HG03095 (cell line): ENCODE data around the gene NME7.
"Not testable (repeated sequence)": the region's sequence is repeated elsewhere in the genome, so short reads cannot be mapped to it uniquely, and the experiment has no call there.

Experiments
- ATAC-seq: cut with Tn5 transposase; IDR thresholded peaks from one replicate; pipeline ENCODE4 v1.9.1; 2021; ENCODE audit warnings: moderate library complexity; ENCODE audit not compliant: unreplicated experiment

Gene NME7

DNA sequence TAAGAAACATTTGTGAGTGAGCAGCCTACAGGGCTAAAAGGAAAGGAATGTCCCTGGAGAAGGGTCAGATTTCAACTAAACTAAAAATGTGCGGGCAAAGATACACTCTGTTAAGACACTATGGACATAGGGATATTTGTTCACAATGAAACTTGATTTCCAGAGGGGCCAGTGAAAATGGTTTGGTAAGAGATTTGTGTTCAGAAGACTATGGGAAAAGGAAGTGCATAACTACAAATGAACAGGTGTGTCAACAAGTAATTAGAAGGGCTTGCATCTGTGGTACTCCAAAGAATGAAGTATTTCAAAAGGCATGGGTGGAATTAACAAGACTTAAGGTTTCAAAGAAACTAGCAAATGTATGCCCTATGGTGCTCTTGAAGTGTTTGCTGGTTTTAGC lies 60.4 kb downstream of the NME7 start:
- no peak for ATAC-seq

DNA sequence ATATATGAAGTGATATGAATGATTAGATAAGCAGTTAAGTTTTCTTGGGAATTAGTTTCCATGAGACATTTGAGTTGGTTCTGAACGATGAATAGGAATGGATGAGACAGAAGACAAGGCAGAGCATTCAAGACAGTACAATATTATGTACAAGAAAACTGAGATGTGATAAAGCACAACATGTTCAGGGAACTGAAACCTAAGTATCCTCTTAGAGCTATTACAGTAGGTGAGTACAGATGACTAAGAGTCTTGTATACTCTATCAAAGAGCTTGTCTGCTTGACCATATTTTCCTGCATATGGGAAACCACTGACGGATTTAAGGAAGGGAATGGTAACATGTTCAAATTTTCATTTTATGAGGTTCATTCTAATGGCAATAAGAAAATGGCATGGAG lies 61.6 kb downstream of the NME7 start:
- no peak for ATAC-seq

DNA sequence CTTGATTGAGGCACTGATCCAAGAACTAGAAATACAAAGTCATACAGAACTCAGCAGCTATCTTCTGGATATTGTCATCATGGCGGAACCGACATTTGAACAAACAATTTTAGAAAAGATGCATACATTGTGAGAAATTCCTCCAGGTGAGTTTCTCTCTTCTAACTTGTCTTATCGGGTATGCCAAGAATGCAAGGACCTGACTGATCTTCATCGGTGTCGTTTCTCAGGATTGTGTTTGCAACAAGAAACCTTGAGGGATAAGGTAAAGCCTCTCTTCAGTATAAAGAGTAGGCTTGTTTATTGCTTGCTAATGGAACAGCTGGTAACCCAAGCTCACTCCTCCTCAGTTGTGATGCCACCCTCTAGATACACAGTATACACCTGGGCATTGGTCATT lies 62.2 kb downstream of the NME7 start:
- no peak for ATAC-seq

DNA sequence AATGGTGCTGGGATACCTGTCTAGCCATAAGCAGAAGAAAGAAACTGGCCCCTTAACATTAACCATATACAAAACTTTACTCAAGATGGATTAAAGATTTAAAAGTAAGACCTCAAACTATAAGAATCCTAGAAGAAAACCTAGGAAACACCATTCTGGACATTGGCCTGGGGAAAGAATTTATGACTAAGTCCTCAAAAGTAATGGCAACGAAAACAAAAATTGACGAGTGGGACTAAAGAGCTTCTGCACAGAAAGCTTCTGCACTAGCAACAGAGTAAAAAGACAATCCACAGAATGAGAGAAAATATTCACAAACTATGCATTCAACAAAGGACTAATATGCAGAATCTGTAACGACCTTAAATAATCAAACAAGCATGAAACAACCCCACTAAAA lies 66.7 kb downstream of the NME7 start:
- no peak for ATAC-seq

DNA sequence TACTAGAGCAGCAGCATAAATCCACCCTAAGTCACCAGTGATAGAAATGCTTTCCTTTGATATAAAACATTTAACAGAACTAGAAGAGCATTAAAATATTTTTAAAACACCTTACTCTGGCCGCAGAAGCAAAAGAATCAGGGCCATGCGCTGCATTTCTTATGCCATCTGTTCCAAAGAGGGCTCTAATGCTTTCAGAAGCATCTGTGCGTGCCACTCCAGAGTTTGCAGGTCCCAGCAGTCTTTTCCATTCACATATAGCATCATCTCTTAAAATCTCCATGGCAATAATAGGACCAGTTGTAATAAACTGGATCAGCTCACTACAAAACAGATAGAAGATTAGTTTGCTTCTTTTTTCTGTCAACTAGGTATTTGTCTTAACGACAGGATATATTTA lies 69.2 kb downstream of the NME7 start:
- ATAC-seq, result no peak

DNA sequence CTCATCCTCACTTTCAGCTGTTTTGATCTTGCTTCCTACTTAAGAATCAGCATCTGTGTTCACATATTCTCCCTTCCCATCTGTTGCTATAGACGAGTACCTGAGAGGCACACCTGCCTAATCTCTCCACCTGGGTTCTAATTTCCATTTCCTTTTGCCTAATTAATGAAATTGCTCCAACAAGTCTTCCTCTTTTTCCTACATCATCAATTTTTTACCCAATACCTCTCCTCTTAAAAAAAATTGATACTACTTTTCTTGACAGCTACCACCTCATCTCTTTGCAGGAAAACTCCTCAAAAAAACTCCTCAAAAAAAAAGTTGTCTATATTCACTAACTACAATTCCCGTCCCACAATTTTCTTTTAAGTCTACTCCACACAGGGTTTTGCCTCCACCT lies 71.8 kb downstream of the NME7 start:
- no peak for ATAC-seq

DNA sequence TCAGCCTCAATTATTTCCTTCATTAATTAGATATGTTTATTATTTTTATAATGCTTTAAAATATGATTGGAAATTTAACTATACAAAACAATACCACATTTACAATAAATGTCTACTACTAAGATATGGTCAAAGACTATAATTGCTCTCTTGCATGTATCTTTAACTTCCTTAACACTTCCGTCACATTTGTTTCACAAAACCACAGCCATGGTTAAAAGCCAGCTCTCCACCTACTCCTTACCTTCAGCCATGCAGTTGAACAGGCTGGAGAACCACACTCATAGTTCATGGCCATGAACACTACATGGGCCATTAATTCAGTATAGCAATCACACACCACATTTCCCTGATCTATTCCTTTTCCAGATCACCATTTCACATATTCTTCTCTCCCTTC lies 72.2 kb downstream of the NME7 start:
- no peak for ATAC-seq

DNA sequence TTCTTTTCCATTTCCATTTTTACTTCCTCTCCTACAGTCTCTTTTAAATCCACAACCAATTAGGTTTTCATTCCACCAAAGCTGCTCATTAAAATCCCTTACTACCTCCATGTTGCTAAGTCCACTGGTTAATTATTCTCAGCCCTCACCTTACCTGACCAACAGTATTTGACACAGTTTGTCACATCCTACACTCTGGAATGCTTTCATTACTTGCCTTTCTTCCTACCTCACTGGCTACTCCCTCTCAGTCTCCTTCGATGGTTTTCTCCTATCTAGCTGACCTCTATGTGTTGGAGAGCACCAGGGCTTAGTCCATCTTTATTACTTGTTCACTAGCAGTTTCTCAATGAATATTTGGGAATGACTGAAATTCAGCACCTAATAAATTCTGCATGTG lies 78.6 kb downstream of the NME7 start:
- no peak for ATAC-seq

DNA sequence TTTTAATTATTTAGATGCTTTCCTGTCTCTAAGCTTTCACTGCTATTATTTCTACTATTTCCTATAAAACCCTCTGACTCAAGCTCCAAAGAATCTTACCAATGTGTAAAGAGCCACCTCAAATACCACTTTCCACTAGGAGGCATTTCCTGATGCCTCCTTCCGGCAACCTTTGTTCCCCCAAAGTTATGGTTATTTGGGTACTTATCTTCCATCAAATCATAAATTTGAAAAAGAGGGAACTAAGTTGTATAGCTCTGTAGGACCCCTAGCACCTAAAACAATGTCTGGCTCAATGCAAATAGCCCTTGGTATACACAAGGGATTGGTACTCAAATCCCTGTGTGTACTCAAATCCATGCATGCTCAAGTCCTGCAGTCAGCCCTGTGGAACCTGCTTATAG lies 79.6 kb downstream of the NME7 start:
- ATAC-seq, result no peak

DNA sequence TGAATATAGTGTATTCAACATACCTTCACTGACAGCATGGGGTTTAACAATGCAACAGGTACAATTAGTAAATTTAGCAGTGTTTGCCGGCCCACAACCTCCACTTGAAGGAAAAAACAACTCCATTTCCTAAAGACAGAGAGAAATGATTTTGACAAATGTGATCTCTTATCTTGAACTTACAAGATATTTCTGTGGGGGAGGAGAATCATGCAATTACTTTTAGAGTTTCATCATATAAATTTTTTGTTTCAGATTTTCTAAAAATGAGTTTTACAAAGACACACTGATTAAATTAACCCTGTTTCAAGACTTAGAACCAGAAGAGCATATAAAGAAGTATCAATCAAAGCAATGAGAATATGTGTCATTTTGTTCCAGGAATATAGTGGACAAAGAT lies 80.3 kb downstream of the NME7 start:
- ATAC-seq, result no peak

DNA sequence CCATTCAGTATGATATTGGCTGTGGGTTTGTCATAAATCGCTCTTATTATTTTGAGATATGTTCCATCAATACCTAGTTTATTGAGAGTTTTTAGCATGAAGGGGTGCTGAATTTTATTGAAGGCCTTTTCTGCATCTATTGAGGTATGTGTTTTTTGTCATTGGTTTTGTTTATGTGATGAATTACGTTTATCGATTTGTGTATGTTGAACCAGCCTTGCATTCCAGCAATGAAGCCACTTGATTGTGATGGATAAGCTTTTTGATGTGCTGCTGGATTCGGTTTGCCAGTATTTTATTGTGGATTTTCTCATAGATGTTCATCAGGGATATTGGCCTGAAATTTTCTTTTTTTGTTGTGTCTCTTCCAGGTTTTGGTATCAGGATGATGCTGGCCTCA lies 86.0 kb downstream of the NME7 start:
- not testable (repeated sequence) for ATAC-seq

DNA sequence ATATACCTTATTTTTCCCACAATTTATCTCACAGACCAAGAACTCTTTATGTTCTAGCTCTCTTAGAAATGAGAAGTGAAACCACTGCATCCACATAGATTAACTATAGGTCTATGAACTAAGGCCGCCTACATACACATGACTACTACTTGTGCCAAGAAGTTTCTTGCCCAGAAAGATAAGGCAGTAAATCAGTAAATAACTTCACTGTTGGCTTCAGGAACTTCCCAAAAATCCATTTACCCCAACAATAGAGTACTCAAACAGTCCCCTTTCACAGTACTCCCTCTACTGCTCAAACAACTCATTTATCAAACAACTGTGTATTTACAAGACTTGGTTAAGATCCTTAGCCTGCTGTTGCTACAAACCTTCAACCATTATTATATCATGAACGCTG lies 96.5 kb downstream of the NME7 start:
- no peak for ATAC-seq

DNA sequence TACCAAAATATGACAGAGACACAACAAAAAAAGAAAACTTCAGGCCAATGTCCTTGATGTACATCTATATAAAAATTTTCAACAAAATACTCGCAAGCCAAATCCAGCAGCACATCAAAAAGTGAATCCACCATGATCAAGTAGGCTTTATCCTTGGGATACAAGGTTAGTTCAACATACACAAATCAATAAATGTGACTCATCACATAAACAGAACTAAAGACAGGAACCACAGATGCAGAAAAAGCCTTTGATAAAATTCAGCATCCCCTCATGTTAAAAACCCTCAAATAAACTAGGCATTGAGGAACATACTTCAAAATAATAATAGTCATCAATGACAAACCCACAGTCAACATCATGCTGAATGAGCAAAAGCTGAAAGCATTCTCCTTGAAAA lies 101.5 kb downstream of the NME7 start:
- no peak for ATAC-seq

DNA sequence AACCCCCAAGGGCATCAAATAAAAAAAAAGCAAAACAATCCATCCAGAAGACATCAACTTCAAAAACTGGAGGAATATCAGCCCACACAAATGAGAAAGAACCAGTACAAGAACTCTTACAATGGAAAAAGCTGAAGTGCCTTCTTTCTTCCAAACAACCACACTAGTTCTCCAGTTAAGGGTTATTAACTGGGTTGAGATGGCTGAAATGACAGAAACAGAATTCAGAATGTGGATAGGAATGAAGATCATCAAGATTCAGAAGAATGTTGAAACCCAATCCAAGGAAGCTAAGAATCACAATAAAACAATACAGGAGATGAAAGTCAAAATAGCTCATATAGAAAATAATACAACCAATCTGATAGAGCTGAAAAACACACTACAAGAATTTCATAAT lies 104.5 kb downstream of the NME7 start:
- ATAC-seq, result no peak

DNA sequence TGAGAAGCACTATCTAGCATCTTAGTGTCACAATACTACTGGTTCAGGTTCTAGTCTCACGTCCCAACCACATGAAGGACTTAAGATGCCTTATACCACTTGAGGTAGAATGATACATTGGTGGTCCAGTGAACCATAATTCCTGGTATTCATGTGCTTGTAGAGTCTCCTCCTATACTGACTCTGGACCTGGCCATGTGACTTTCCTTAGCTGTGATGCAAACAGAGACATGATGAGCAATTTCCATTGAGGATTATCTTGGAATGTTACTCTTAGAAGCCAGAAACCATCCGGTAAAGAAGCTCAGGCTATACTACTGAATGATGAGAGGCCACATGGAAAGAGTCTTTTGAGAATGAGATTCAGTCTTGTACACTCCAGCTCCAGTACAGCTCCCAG lies 105.7 kb downstream of the NME7 start:
- ATAC-seq, result no peak

DNA sequence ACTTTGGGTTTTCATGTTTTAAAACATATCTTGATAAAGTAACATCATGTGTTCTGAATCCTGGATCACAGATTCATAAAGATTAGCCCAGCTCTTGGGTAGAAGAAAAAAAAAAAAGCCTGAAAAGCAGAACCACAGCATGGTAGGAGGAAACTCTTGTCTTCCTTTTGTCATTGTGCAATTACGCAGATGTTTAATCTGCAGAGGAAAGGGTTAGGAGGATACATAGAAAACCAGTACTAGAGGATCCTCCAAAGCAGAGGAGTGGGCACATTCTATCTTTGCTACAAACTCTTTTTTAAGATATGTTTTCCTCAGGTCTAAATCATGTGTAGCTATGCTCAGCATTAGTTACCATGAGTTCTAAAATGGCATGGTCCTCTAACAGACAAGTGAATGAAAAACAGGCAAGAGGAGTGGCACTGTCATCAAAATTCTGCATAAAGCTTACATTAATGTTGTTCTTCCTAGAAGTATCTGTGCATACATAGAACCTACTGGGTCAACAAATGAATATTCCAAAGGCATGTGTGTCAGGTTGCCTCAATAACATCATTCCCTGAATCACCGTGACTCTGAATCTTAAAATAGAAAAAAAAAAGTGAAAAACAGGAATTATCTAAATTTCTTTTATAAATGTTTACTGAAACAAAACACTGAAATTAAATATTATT lies 107.0 kb downstream of the NME7 start:
- ATAC-seq, result no peak

DNA sequence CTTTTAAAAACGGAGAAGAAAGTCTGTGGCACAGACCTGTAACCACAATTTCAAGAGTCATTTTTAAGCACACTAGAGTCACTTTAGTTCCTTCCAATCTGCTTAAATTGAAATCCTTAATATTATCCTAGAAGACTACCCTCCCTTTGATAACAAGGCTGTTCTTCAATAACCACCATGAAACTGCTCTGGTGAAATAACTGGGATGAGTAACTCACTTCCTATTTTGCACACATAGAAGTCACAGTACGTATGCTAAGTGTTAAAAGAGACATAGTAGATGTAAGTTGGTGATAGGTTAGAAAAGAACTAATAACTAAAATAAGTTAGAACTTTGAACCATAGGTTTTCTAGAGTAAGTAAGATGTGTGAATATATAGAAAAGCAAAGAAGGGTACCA lies 107.8 kb downstream of the NME7 start:
- no peak for ATAC-seq

DNA sequence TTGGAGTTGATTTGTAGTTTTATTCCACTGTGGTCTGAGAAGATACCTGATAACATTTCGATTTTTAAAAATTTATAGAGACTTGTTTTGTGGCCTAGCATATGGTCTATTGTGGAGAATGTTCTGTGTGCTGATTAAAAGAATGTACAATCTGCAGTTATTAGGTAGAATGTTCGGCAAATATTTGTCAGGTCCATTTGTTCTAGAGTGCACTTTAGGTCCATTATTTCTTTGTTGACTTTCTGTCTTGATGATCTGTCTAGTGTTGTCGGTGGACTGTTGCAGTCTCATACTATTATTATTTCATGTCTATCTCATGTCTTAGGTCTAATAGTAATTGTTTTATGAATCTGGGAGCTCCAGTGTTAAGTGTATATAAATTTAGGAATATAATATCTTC lies 116.8 kb downstream of the NME7 start:
- ATAC-seq, result no peak

DNA sequence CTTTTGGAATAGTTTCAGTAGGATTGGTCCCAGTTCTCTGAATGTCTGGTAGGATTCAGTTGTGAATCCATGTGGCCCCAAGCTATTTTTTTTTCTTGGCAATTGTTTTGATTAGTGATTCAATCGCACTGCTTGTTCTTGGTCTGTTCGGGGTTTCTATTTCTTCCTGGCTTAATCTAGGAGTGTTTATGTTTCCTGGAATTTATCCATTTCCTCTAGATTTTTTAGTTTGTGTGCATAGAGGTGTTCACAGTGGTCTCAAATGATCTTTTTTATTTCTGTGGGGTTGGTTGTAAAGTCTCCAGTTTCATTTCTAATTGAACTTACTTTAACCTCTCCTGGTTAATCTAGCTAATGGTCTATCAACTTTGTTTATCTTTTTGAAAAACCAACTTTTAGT lies 117.6 kb downstream of the NME7 start:
- ATAC-seq, result no peak

DNA sequence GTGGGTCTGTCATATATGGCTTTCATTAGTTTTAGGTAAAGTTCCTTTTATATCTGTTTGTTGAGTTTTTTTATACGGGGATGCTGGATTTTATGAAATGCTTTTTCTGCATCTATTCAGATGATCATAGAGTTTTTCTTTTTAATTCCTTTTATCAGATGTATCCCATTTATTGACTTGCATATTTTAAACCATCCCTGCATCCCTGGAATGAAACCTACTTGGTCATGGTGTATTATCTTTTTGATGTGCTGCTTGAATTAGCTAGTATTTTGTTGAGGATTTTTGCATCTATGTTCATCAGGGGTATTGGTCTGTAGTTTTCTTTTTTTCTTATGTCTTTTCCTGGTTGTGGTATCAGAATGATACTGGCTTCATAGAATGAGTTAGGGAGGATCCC lies 118.0 kb downstream of the NME7 start:
- ATAC-seq, result no peak

DNA sequence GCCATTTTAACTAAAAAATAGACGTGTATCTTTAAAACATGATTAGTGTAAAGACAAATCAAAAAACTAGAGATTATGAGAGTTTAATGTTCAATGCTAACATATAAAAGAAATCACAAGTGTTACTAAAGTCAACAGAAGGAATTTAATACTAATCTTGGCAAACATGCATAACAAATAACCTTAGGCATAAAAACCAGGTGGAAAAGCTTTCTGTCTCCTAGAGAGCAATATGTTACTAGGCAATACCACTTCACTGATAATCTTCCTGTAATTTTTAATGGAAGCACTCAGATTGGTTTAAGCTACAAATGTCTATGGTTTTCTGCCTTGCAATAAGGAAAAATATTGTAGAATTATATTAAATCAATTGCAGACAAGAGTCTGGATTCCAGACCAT lies 121.9 kb downstream of the NME7 start:
- ATAC-seq, result no peak

DNA sequence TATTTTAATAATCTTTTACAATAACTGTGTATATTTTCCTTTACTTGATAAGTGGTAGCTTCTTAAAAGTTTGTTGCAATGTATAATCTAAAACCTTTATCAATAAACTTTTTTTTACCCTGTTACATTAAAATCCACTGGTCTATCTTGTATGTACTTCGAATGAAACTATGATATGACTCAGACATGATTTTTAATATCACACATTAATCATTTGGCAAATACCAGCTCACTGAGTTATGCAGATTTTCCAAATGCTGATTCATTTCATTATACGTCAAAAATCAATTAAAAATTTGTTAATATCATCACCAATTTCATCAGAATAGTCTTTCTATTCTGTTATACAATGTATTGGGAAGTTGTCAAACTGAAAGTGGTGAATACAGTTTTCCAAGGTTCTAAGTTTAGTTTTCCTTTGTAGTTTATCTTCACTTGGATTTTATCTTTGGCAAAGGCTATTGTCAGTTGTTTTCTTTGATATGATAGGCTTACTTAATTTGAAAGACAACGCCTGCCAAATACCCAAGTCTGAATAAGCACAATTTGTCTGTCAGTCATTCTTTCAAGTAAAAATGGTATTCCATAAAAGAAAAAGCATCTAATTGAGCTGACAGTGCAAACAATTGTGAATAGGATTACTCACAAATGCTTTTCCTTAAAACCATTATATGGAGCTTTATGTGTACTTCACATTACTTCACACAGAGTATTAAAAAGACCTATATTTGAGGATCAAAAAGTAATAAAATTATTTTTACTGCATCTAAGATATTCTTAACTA lies 127.0 kb downstream of the NME7 start:
- ATAC-seq, result no peak

DNA sequence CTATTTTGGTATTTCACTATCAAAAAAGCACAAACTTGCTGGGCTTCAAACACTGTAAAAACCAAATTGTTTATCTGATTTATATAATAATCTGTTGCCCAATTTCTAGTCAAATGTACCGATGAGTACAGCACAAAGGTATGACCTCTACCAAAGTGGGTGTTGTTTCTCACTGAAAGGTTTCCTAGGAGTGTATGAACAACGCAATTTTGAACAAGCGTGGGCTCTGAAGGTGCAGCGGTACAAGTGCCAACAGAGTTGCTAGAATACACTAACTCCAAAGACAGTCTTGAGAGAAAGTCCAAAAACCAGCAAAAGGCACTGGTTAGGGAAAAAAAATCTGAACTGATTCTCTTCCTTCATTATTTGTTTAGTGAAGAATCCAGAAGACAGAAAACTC lies 130.7 kb downstream of the NME7 start:
- no peak for ATAC-seq
